Measurements from ENCODE around the gene FSIP1.

Gene FSIP1

GRCh38 chr15:39685367-39685766 is 97.3 kb downstream of the FSIP1 start:
- H3K4me3 ChIP-seq (ENCODE audit: low read depth, low read length), result no peak overlapping the region
- no peak for TF ChIP-seq CTCF (IDR thresholded peaks at IDR 0.05; ENCODE audit: control insufficient read depth, extremely low read depth, insufficient read depth)
- DNase-seq (ENCODE audit: low read depth), result no peak

- no peak for TF ChIP-seq CTCF (IDR thresholded peaks at IDR 0.05; ENCODE audit: control insufficient read depth, extremely low read depth, insufficient read depth)
- no peak for DNase-seq (ENCODE audit: low read depth)
- H3K4me3 ChIP-seq (ENCODE audit: low read depth, low read length), result no peak overlapping the region
Measured at GRCh38 chr15:39684233-39684632, 98.4 kb downstream of the FSIP1 start.

- TF ChIP-seq CTCF (IDR thresholded peaks at IDR 0.05; ENCODE audit: control insufficient read depth, extremely low read depth, insufficient read depth), result no peak
Measured at GRCh38 chr15:39682366-39682765, 100.3 kb downstream of the FSIP1 start.

GRCh38 chr15:39680868-39681267 is 101.8 kb downstream of the FSIP1 start:
- H3K4me3 ChIP-seq (ENCODE audit: low read depth, low read length), result no peak overlapping the region
- no peak for TF ChIP-seq CTCF (IDR thresholded peaks at IDR 0.05; ENCODE audit: control insufficient read depth, extremely low read depth, insufficient read depth)
- no peak for DNase-seq (ENCODE audit: low read depth)

More at GRCh38 chr15:39682366-39682765, 100.3 kb downstream of the FSIP1 start:
- no peak overlapping the region for H3K4me3 ChIP-seq (ENCODE audit: low read depth, low read length)
- DNase-seq (ENCODE audit: low read depth), result no peak

GRCh38 chr15:39672666-39673065 is 110.0 kb downstream of the FSIP1 start:
- DNase-seq (ENCODE audit: low read depth), result no peak
- no peak for TF ChIP-seq CTCF (IDR thresholded peaks at IDR 0.05; ENCODE audit: control insufficient read depth, extremely low read depth, insufficient read depth)
- H3K4me3 ChIP-seq (ENCODE audit: low read depth, low read length), result no peak overlapping the region

- H3K4me3 ChIP-seq (ENCODE audit: low read depth, low read length), result no peak overlapping the region
- no peak for DNase-seq (ENCODE audit: low read depth)
- no peak for TF ChIP-seq CTCF (IDR thresholded peaks at IDR 0.05; ENCODE audit: control insufficient read depth, extremely low read depth, insufficient read depth)
Measured at GRCh38 chr15:39672184-39672583, 110.5 kb downstream of the FSIP1 start.

- no peak for TF ChIP-seq CTCF (IDR thresholded peaks at IDR 0.05; ENCODE audit: control insufficient read depth, extremely low read depth, insufficient read depth)
- H3K4me3 ChIP-seq (ENCODE audit: low read depth, low read length), result no peak overlapping the region
Measured at GRCh38 chr15:39670687-39671086, 112.0 kb downstream of the FSIP1 start.

More at GRCh38 chr15:39670687-39671086, 112.0 kb downstream of the FSIP1 start:
- DNase-seq (ENCODE audit: low read depth), result no peak

Data from LNCaP clone FGC (cell line).